ENCODE measurements around the gene PTPRQ.

The PTPRQ gene

GRCh38 chr12:80707126-80707829 is 263.2 kb downstream of the PTPRQ start, which contains the start of gene MYF6:
Gene MYF6 (plus strand): TSS chr12:80707634. CDS start chr12:80707720, 86 bp downstream.
- TF ChIP-seq GATA3 (IDR thresholded peaks at IDR 0.05; ENCODE audit: low read depth, low read length) (no peak), GATA2 (IDR thresholded peaks at IDR 0.05; ENCODE audit: low read depth, low read length) (no peak)

GRCh38 chr12:80707830-80708258 is 263.8 kb downstream of the PTPRQ start:
- TF ChIP-seq GATA3 (IDR thresholded peaks at IDR 0.05; ENCODE audit: low read depth, low read length) (no peak), GATA2 (IDR thresholded peaks at IDR 0.05; ENCODE audit: low read depth, low read length) (no peak)

- TF ChIP-seq GATA3 (IDR thresholded peaks at IDR 0.05; ENCODE audit: low read depth, low read length) (no peak), GATA2 (IDR thresholded peaks at IDR 0.05; ENCODE audit: low read depth, low read length) (no peak)
Measured at GRCh38 chr12:80708259-80708974, 264.4 kb downstream of the PTPRQ start.

GRCh38 chr12:80708975-80709328 is 264.9 kb downstream of the PTPRQ start:
- no peak for TF ChIP-seq GATA2 (IDR thresholded peaks at IDR 0.05; ENCODE audit: low read depth, low read length)
- TF ChIP-seq GATA3 (IDR thresholded peaks at IDR 0.05; ENCODE audit: low read depth, low read length), result no peak

- TF ChIP-seq GATA2 (IDR thresholded peaks at IDR 0.05; ENCODE audit: low read depth, low read length), result no peak
- TF ChIP-seq GATA3 (IDR thresholded peaks at IDR 0.05; ENCODE audit: low read depth, low read length), result no peak
Measured at GRCh38 chr12:80709811-80710726, 266.0 kb downstream of the PTPRQ start.

GRCh38 chr12:80710727-80711449 is 266.9 kb downstream of the PTPRQ start:
- TF ChIP-seq GATA2 (IDR thresholded peaks at IDR 0.05; ENCODE audit: low read depth, low read length) (no peak), GATA3 (IDR thresholded peaks at IDR 0.05; ENCODE audit: low read depth, low read length) (no peak)

GRCh38 chr12:80711866-80712265 is 267.8 kb downstream of the PTPRQ start:
- TF ChIP-seq GATA2 (IDR thresholded peaks at IDR 0.05; ENCODE audit: low read depth, low read length) (no peak), GATA3 (IDR thresholded peaks at IDR 0.05; ENCODE audit: low read depth, low read length) (no peak)

GRCh38 chr12:80712866-80713265 is 268.8 kb downstream of the PTPRQ start:
- TF ChIP-seq GATA2 (IDR thresholded peaks at IDR 0.05; ENCODE audit: low read depth, low read length), result no peak
- no peak for TF ChIP-seq GATA3 (IDR thresholded peaks at IDR 0.05; ENCODE audit: low read depth, low read length)

- TF ChIP-seq GATA3 (IDR thresholded peaks at IDR 0.05; ENCODE audit: low read depth, low read length) (no peak), GATA2 (IDR thresholded peaks at IDR 0.05; ENCODE audit: low read depth, low read length) (no peak)
Measured at GRCh38 chr12:80713419-80713818, 269.4 kb downstream of the PTPRQ start.

GRCh38 chr12:80714055-80714454 is 270.0 kb downstream of the PTPRQ start:
- TF ChIP-seq GATA2 (IDR thresholded peaks at IDR 0.05; ENCODE audit: low read depth, low read length), result no peak
- no peak for TF ChIP-seq GATA3 (IDR thresholded peaks at IDR 0.05; ENCODE audit: low read depth, low read length)

GRCh38 chr12:80714846-80715245 is 270.8 kb downstream of the PTPRQ start:
- TF ChIP-seq GATA2 (IDR thresholded peaks at IDR 0.05; ENCODE audit: low read depth, low read length) (no peak), GATA3 (IDR thresholded peaks at IDR 0.05; ENCODE audit: low read depth, low read length) (no peak)

- TF ChIP-seq GATA2 (IDR thresholded peaks at IDR 0.05; ENCODE audit: low read depth, low read length) (no peak), GATA3 (IDR thresholded peaks at IDR 0.05; ENCODE audit: low read depth, low read length) (no peak)
Measured at GRCh38 chr12:80715713-80716249, 271.7 kb downstream of the PTPRQ start.

Measured in SH-SY5Y (cell line).